HCT116 (cell line): ENCODE measurements around the gene SEMA5A. TPM values are rescaled to one million over a fixed set of nuclear protein-coding genes. Genes with fewer than 3 reads are reported as not detected.

Experiments used
- ATAC-seq: fragments of 200-7000 bp; cut with Tn5 transposase; 2 replicates; pipeline ENCODE4 v1.9.1; 2020; ENCODE audit warnings: mild to moderate bottlenecking, moderate library complexity
- BruUV-seq: library from RNA; stranded (reverse); fragments of 400-500 nt; replicated peaks from 2 replicates; lab custom pipeline; 2021; lab: Mats Ljungman, UMichigan
- CTCF ChIA-PET: fragments of 300-600 bp; sonication (Branson Sonifier 250); formaldehyde crosslinking; loops from one replicate; lab custom pipeline; 2021; ENCODE audit warnings: antibody characterized with exemption; lab: Charles Lee
- POLR2A ChIA-PET: fragments of 300-600, 350-600 bp; sonication (Branson Sonifier 250); formaldehyde crosslinking; loops from one replicate; lab custom pipeline; 2021; ENCODE audit warnings: antibody characterized with exemption; lab: Charles Lee
- RAD21 ChIA-PET, 2 experiments: fragments of 300-600 bp; sonication (Branson Sonifier 250); formaldehyde crosslinking; loops; one replicate each; lab custom pipeline; 2023; ENCODE audit warnings: low total read pairs in 2 of 2; ENCODE audit not compliant: uncharacterized antibody in 2 of 2, unreplicated experiment in 2 of 2, low non-redundant PET in 1 of 2; lab: Charles Lee
- DNase-seq: peaks from one replicate; pipeline ENCODE4 v3.0.0-alpha.2; 2010; ENCODE audit warnings: low read depth, low spot score
- H2AFZ ChIP-seq: fragments of 200-600 bp; shearing (Covaris generic), sonication (generic); 2 replicates; pipeline ENCODE4 v1.6.1; 2017; ENCODE audit warnings: low read depth, mixed run types, mixed read lengths, antibody characterized with exemption, low read length; ENCODE audit not compliant: poor library complexity, severe bottlenecking
- H3K27ac ChIP-seq: 2 replicates; pipeline ENCODE4 v1.5.1; 2012; ENCODE audit warnings: low read depth, low read length
- H3K27me3 ChIP-seq: fragments of 200-600 bp; sonication (generic); 2 replicates; pipeline ENCODE4 v1.6.1; 2016; ENCODE audit warnings: mixed run types, low read length, mixed read lengths; ENCODE audit not compliant: insufficient read depth
- H3K36me3 ChIP-seq, 2 experiments: fragments of 200-500 bp in 1 of 2; fragments of 200-600 bp in 1 of 2; sonication (Bioruptor generic) in 1 of 2; sonication (generic) in 1 of 2; 2 replicates each; pipeline versions ENCODE4 v1.5.1 to v1.6.1; 2014 to 2016; ENCODE audit warnings: low read length in 2 of 2, inconsistent platforms in 1 of 2, mixed read lengths in 1 of 2, mixed run types in 1 of 2; ENCODE audit not compliant: insufficient read depth in 2 of 2, control insufficient read depth in 1 of 2
- H3K4me1 ChIP-seq, 2 experiments: fragments of 200-600 bp in 1 of 2; sonication (generic) in 1 of 2; 2 replicates each; pipeline versions ENCODE4 v1.5.1 to v1.6.1; 2012 to 2017; ENCODE audit warnings: low read length in 2 of 2, inconsistent platforms in 1 of 2, mild to moderate bottlenecking in 1 of 2, mixed read lengths in 1 of 2, mixed run types in 1 of 2, moderate library complexity in 1 of 2; ENCODE audit not compliant: insufficient read depth in 2 of 2, control insufficient read depth in 1 of 2
- H3K4me2 ChIP-seq: fragments of 200-600 bp; sonication (generic); 2 replicates; pipeline ENCODE4 v1.6.1; 2017; ENCODE audit warnings: mixed run types, low read length, mixed read lengths
- H3K4me3 ChIP-seq, 2 experiments: fragments of 200-600 bp in 1 of 2; sonication (generic) in 1 of 2; replicated peaks in 1 of 2; 2 replicates each; pipeline ENCODE4 v1.5.1; 2011 to 2016; ENCODE audit warnings: low read length in 2 of 2, control low read depth in 1 of 2, low read depth in 1 of 2, mild to moderate bottlenecking in 1 of 2, mixed read lengths in 1 of 2, mixed run types in 1 of 2
- H3K79me2 ChIP-seq: fragments of 200-600 bp; sonication (generic); 2 replicates; pipeline ENCODE4 v1.6.1; 2017; ENCODE audit warnings: mild to moderate bottlenecking, mixed run types, low read length, moderate library complexity, mixed read lengths; ENCODE audit not compliant: insufficient read depth
- H3K9ac ChIP-seq: fragments of 200-600 bp; sonication (generic); 2 replicates; pipeline ENCODE4 v1.6.1; 2016; ENCODE audit warnings: low read length, mixed read lengths
- H3K9me2 ChIP-seq: fragments of 200-600 bp; sonication (generic), shearing (Covaris generic); 2 replicates; pipeline ENCODE4 v1.6.1; 2017; ENCODE audit warnings: mixed run types, mild to moderate bottlenecking, moderate library complexity; ENCODE audit not compliant: insufficient read depth
- H3K9me3 ChIP-seq, 2 experiments: fragments of 200-500 bp in 1 of 2; fragments of 200-600 bp in 1 of 2; sonication (Bioruptor generic) in 1 of 2; sonication (generic) in 1 of 2; 2 replicates each; pipeline ENCODE4 v1.6.1; 2014 to 2017; ENCODE audit warnings: low read length in 2 of 2, mixed read lengths in 2 of 2, inconsistent platforms in 1 of 2, low read depth in 1 of 2, mild to moderate bottlenecking in 1 of 2, mixed run types in 1 of 2, moderate library complexity in 1 of 2; ENCODE audit not compliant: control insufficient read depth in 1 of 2, insufficient read depth in 1 of 2
- H4K20me1 ChIP-seq: fragments of 200-600 bp; sonication (generic), shearing (Covaris generic); 2 replicates; pipeline ENCODE4 v1.6.1; 2017; ENCODE audit warnings: mixed run types, mild to moderate bottlenecking, moderate library complexity; ENCODE audit not compliant: insufficient read depth
- CBX3 ChIP-seq: IDR thresholded peaks from 2 replicates; pipeline ENCODE4 v1.6.1; 2012; ENCODE audit warnings: low read depth
- ELF1 ChIP-seq: IDR thresholded peaks from 2 replicates; pipeline ENCODE4 v1.6.1; 2012; ENCODE audit warnings: low read depth, borderline replicate concordance
- EZH2 ChIP-seq: fragments of 200-600 bp; sonication (generic); IDR thresholded peaks from 2 replicates; pipeline ENCODE4 v1.6.1; 2017; ENCODE audit warnings: antibody characterized with exemption, mixed run types
- EZH2phosphoT487 ChIP-seq: fragments of 200-600 bp; IDR thresholded peaks from 2 replicates; pipeline ENCODE4 v1.6.1; 2018; ENCODE audit warnings: antibody characterized with exemption, borderline replicate concordance
- FOSL1 ChIP-seq: IDR thresholded peaks from 2 replicates; pipeline ENCODE4 v1.6.1; 2012; ENCODE audit warnings: low read depth
- POLR2A ChIP-seq: IDR thresholded peaks from 2 replicates; pipeline ENCODE4 v1.7.0; 2011; ENCODE audit warnings: borderline replicate concordance; ENCODE audit not compliant: insufficient read depth, insufficient read length; ENCODE audit errors: extremely low read depth
- POLR2AphosphoS5 ChIP-seq: IDR thresholded peaks from 2 replicates; pipeline ENCODE4 v1.6.1; 2011; ENCODE audit warnings: mild to moderate bottlenecking, low read depth, low read length, moderate library complexity
- SIN3A ChIP-seq: IDR thresholded peaks from 2 replicates; pipeline ENCODE4 v1.6.1; 2012; ENCODE audit warnings: low read depth
- SRF ChIP-seq: IDR thresholded peaks from 2 replicates; pipeline ENCODE4 v1.6.1; 2012; ENCODE audit warnings: low read depth
- YY1 ChIP-seq: IDR thresholded peaks from 2 replicates; pipeline ENCODE4 v1.6.1; 2011; ENCODE audit warnings: low read length, low read depth, moderate library complexity, mild to moderate bottlenecking; ENCODE audit not compliant: insufficient replicate concordance; ENCODE audit errors: extremely low read depth
- ZFX ChIP-seq: fragments of 450-650 bp; IDR thresholded peaks from 2 replicates; pipeline ENCODE4 v1.6.1; 2017
- ZNF274 ChIP-seq: fragments of 200-500 bp; sonication (Bioruptor generic); IDR thresholded peaks from 2 replicates; pipeline ENCODE4 v1.6.1; 2014; ENCODE audit warnings: mild to moderate bottlenecking, low read depth, low read length, inconsistent platforms
- intact Hi-C: fragments of 100-400 bp; cut with micrococcal nuclease; formaldehyde crosslinking; loops from 2 replicates; pipeline ENCODE4 v1.10.0; 2022
- total RNA-seq: library from RNA; stranded (reverse); gene quantifications from one replicate; pipeline ENCODE4 v1.2.1, GENCODE V29; 2021; ENCODE audit not compliant: unreplicated experiment
- TF ChIP-seq, protein P1 (sequence below): IDR thresholded peaks from 2 replicates; pipeline ENCODE4 v1.6.1; 2011; ENCODE audit warnings: mild to moderate bottlenecking, low read length, moderate library complexity; ENCODE audit not compliant: insufficient replicate concordance; ENCODE audit errors: extremely low read depth
- TF ChIP-seq, protein P2 (sequence below): IDR thresholded peaks from 2 replicates; pipeline ENCODE4 v1.6.1; 2012
- TF ChIP-seq, protein P3 (sequence below): IDR thresholded peaks from 2 replicates; pipeline ENCODE4 v1.6.1; 2012; ENCODE audit warnings: low read depth

Gene SEMA5A
- total RNA-seq, 1 experiment from 2014 or later, result 0.02 TPM

GRCh38 chr5:9514968-9515367 is 30.9 kb downstream of the SEMA5A start (continued):
- TF ChIP-seq YY1 (no peak), ZFX (no peak), SIN3A (no peak), ELF1 (no peak), CBX3 (no peak), SRF (no peak), POLR2A (no peak), FOSL1 (no peak)
- TF ChIP-seq, protein P1, sequence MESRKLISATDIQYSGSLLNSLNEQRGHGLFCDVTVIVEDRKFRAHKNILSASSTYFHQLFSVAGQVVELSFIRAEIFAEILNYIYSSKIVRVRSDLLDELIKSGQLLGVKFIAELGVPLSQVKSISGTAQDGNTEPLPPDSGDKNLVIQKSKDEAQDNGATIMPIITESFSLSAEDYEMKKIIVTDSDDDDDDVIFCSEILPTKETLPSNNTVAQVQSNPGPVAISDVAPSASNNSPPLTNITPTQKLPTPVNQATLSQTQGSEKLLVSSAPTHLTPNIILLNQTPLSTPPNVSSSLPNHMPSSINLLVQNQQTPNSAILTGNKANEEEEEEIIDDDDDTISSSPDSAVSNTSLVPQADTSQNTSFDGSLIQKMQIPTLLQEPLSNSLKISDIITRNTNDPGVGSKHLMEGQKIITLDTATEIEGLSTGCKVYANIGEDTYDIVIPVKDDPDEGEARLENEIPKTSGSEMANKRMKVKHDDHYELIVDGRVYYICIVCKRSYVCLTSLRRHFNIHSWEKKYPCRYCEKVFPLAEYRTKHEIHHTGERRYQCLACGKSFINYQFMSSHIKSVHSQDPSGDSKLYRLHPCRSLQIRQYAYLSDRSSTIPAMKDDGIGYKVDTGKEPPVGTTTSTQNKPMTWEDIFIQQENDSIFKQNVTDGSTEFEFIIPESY, result no peak

DNA sequence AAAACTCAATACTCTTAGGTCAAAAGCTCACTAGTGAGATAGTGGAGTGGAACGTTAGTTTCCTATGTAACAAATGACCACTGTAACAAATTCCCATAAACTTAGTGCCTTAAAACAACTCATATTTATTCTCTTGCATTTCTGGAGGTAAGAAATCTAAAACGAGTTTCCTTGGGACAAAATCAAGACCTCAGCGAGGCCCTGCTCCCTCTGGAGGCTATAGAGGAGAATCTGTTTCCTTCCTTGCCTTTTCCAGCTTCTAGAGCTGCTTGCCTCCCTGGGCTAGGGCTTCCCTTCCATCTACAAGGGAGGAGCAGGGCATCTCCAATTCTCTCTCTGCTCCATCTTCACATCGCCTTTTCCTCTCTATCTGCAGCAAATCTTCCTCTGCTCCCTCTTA is 32.0 kb downstream of the SEMA5A start:
- TF ChIP-seq ZNF274 (no peak), EZH2 (no peak), EZH2phosphoT487 (no peak), POLR2AphosphoS5 (no peak), POLR2A (no peak), FOSL1 (no peak)
- TF ChIP-seq, protein P2, sequence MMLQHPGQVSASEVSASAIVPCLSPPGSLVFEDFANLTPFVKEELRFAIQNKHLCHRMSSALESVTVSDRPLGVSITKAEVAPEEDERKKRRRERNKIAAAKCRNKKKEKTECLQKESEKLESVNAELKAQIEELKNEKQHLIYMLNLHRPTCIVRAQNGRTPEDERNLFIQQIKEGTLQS, result no peak
- TF ChIP-seq, protein P3, sequence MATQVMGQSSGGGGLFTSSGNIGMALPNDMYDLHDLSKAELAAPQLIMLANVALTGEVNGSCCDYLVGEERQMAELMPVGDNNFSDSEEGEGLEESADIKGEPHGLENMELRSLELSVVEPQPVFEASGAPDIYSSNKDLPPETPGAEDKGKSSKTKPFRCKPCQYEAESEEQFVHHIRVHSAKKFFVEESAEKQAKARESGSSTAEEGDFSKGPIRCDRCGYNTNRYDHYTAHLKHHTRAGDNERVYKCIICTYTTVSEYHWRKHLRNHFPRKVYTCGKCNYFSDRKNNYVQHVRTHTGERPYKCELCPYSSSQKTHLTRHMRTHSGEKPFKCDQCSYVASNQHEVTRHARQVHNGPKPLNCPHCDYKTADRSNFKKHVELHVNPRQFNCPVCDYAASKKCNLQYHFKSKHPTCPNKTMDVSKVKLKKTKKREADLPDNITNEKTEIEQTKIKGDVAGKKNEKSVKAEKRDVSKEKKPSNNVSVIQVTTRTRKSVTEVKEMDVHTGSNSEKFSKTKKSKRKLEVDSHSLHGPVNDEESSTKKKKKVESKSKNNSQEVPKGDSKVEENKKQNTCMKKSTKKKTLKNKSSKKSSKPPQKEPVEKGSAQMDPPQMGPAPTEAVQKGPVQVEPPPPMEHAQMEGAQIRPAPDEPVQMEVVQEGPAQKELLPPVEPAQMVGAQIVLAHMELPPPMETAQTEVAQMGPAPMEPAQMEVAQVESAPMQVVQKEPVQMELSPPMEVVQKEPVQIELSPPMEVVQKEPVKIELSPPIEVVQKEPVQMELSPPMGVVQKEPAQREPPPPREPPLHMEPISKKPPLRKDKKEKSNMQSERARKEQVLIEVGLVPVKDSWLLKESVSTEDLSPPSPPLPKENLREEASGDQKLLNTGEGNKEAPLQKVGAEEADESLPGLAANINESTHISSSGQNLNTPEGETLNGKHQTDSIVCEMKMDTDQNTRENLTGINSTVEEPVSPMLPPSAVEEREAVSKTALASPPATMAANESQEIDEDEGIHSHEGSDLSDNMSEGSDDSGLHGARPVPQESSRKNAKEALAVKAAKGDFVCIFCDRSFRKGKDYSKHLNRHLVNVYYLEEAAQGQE, result no peak
- Histone ChIP-seq H3K4me2 (no peak overlapping the region), H3K27me3 (no peaks in the 10 kb centered on the region), H2AFZ (no peak overlapping the region), H3K9ac (no peak overlapping the region), H4K20me1 (no peaks in the 10 kb centered on the region), H3K4me3 (no peak overlapping the region), H3K9me3 (peaks cover 0 to 4% of the 10 kb centered on the region in 2 experiments; a peak in 3 of 4 replicates), H3K9me2 (no peaks in the 10 kb centered on the region), H3K36me3 (no peaks in the 10 kb centered on the region), H3K79me2 (no peaks in the 10 kb centered on the region), H3K4me1 (no peaks in the 10 kb centered on the region), H3K27ac (no peak overlapping the region)
- no peak for DNase-seq
- ATAC-seq, result no peak
- POLR2A ChIA-PET, result no interaction called here
- CTCF ChIA-PET, result no interaction called here
- RAD21 ChIA-PET, result no interaction called here
- BruUV-seq, result no TSS peak
- intact Hi-C loops, result no loop called here
